Fibroblast of pulmonary artery (primary cell): Measurements from ENCODE around the gene ADORA1.

Source experiments
- DNase-seq: peaks from one replicate; pipeline ENCODE4 v3.0.0-alpha.2; 2010; ENCODE audit warnings: low read depth
- H3K4me3 ChIP-seq: replicated peaks from 2 replicates; pipeline ENCODE4 v1.5.1; 2011; ENCODE audit warnings: low read depth, mild to moderate bottlenecking, control low read depth, low read length, moderate library complexity
- CTCF ChIP-seq: IDR thresholded peaks from 2 replicates; pipeline ENCODE4 v1.5.1; 2011; ENCODE audit warnings: mild to moderate bottlenecking, control low read depth, low read length, inconsistent platforms; ENCODE audit errors: missing control alignments

The ADORA1 gene

GRCh38 chr1:203099805-203100515 lies 27.6 kb upstream of the ADORA1 start:
- no peak for DNase-seq
- H3K4me3 ChIP-seq = no peak overlapping the region
- TF ChIP-seq CTCF = no peak

- no peak for TF ChIP-seq CTCF
- no peak for DNase-seq
- no peak overlapping the region for H3K4me3 ChIP-seq
Observed at GRCh38 chr1:203100516-203100869, 27.0 kb upstream of the ADORA1 start.

GRCh38 chr1:203101813-203102634 lies 25.5 kb upstream of the ADORA1 start:
- TF ChIP-seq CTCF = no peak
- no peak overlapping the region for H3K4me3 ChIP-seq
- DNase-seq = no peak

GRCh38 chr1:203103216-203103615 lies 24.3 kb upstream of the ADORA1 start:
- no peak overlapping the region for H3K4me3 ChIP-seq
- no peak for TF ChIP-seq CTCF
- no peak for DNase-seq

GRCh38 chr1:203103829-203104495 lies 23.6 kb upstream of the ADORA1 start:
- no peak for TF ChIP-seq CTCF
- no peak for DNase-seq
- no peak overlapping the region for H3K4me3 ChIP-seq

GRCh38 chr1:203104789-203105390 lies 22.6 kb upstream of the ADORA1 start:
- H3K4me3 ChIP-seq = no peak overlapping the region
- no peak for TF ChIP-seq CTCF
- no peak for DNase-seq
